Gastrocnemius medialis (tissue), 4 donors: ENCODE data around the gene METAP1. TPM values are rescaled to one million over a fixed set of nuclear protein-coding genes. Genes with fewer than 3 reads are reported as not detected.
A peak's percentile ranks its signal among the peaks of the same experiment; 100 is the strongest.
"Not testable (repeated sequence)": the region's sequence is repeated elsewhere in the genome, so short reads cannot be mapped to it uniquely, and the experiment has no call there.

Experiments used
- ATAC-seq, 2 donors: fragments of 150-250 bp; one replicate each; pipeline ENCODE4 v1.9.1; 2016
- DNase-seq, 2 donors: peaks; one replicate each; pipeline ENCODE4 v3.0.0-alpha.2; 2019
- H3K27ac ChIP-seq, 4 donors: fragments of 200-600 bp; sonication (generic); 1 replicate in 1 of 4; 2 replicates in 3 of 4; pipeline ENCODE4 v1.5.1; 2016 to 2018; ENCODE audit warnings: mild to moderate bottlenecking in 2 of 4, moderate library complexity in 1 of 4
- H3K27me3 ChIP-seq, 3 donors: fragments of 200-600 bp; sonication (generic) in 2 of 3; 1 replicate in 1 of 3; 2 replicates in 2 of 3; pipeline versions ENCODE4 v1.5.1 to v1.6.0; 2016 to 2019; ENCODE audit warnings: mild to moderate bottlenecking in 1 of 3, moderate library complexity in 1 of 3
- H3K36me3 ChIP-seq, 2 donors: fragments of 200-600 bp; sonication (generic) in 1 of 2; one replicate each; pipeline ENCODE4 v1.5.1; 2017 to 2018
- H3K4me1 ChIP-seq, 2 donors: fragments of 200-600 bp; sonication (generic) in 1 of 2; one replicate each; pipeline ENCODE4 v1.5.1; 2016 to 2017; ENCODE audit warnings: mild to moderate bottlenecking in 2 of 2
- H3K4me3 ChIP-seq, 4 donors: fragments of 200-600 bp; sonication (generic) in 3 of 4; 1 replicate in 1 of 4; 2 replicates in 3 of 4; pipeline ENCODE4 v1.5.1; 2016 to 2019; ENCODE audit warnings: mild to moderate bottlenecking in 2 of 4
- H3K9me3 ChIP-seq, 3 donors: fragments of 200-600 bp; sonication (generic) in 2 of 3; 1 replicate in 1 of 3; 2 replicates in 2 of 3; pipeline ENCODE4 v1.5.1; 2016 to 2019
- POLR2A ChIP-seq, 2 donors: fragments of 450-650 bp; IDR thresholded peaks; one replicate each; pipeline ENCODE4 v1.6.1; 2017; ENCODE audit warnings: antibody characterized with exemption in 2 of 2, mild to moderate bottlenecking in 2 of 2, moderate library complexity in 2 of 2
- in situ Hi-C, 4 donors: fragments of 200-750 bp; cut with MboI; loops; one replicate each; pipeline versions ENCODE4 v1.15.0 to v1.8.0; 2017; ENCODE audit warnings: low sequenced_read_pairs in 4 of 4
- intact Hi-C: fragments of 100-400 bp; cut with DNase I; formaldehyde crosslinking; loops from one replicate; pipeline ENCODE4 v1.15.1; 2023; ENCODE audit warnings: low total_unique reads
- total RNA-seq, 4 donors: library from RNA; depleted of rRNA; stranded (reverse); fragments of >200 nt; gene quantifications; one replicate each; pipeline versions ENCODE4 v1.1.0 to v1.2.3, GENCODE V29; 2016
- TF ChIP-seq, protein P1 (sequence below), 5 experiments: fragments of 450-650 bp in 3 of 5; fragments of 200-600 bp in 2 of 5; sonication (generic) in 2 of 5; IDR thresholded peaks in 4 of 5; conservative IDR thresholded peaks in 1 of 5; 1 replicate in 4 of 5; 2 replicates in 1 of 5; pipeline ENCODE4 v1.5.1; 2016 to 2019; ENCODE audit warnings: antibody characterized with exemption in 5 of 5, mild to moderate bottlenecking in 3 of 5, moderate library complexity in 3 of 5

METAP1 gene
- total RNA-seq, 4 donors from 2014 or later: 33.3 to 45.0 (median 37.9) TPM

- ATAC-seq (no peak), DNase-seq (no peak)
- no peaks in the 10 kb centered on the region for H3K9me3 ChIP-seq
- H3K27ac ChIP-seq: no peak overlapping the region
- peaks cover 0 to 3% of the 10 kb centered on the region in 2 donors for H3K4me1 ChIP-seq
- no peak overlapping the region for H3K4me3 ChIP-seq
- H3K36me3 ChIP-seq: no peaks in the 10 kb centered on the region
- intact Hi-C loops: no loop called here
- no peaks in the 10 kb centered on the region for H3K27me3 ChIP-seq
- in situ Hi-C loops: no loop called here
- TF ChIP-seq, protein P1, sequence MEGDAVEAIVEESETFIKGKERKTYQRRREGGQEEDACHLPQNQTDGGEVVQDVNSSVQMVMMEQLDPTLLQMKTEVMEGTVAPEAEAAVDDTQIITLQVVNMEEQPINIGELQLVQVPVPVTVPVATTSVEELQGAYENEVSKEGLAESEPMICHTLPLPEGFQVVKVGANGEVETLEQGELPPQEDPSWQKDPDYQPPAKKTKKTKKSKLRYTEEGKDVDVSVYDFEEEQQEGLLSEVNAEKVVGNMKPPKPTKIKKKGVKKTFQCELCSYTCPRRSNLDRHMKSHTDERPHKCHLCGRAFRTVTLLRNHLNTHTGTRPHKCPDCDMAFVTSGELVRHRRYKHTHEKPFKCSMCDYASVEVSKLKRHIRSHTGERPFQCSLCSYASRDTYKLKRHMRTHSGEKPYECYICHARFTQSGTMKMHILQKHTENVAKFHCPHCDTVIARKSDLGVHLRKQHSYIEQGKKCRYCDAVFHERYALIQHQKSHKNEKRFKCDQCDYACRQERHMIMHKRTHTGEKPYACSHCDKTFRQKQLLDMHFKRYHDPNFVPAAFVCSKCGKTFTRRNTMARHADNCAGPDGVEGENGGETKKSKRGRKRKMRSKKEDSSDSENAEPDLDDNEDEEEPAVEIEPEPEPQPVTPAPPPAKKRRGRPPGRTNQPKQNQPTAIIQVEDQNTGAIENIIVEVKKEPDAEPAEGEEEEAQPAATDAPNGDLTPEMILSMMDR (IDR thresholded peaks at IDR 0.05 in 4 of 5, conservative IDR thresholded peaks at IDR 0.05 in 1 of 5): no peak
- no peak for TF ChIP-seq POLR2A (IDR thresholded peaks at IDR 0.05)
Observed at GRCh38 chr4:99013884-99014523, 18.5 kb downstream of the METAP1 start.

DNA sequence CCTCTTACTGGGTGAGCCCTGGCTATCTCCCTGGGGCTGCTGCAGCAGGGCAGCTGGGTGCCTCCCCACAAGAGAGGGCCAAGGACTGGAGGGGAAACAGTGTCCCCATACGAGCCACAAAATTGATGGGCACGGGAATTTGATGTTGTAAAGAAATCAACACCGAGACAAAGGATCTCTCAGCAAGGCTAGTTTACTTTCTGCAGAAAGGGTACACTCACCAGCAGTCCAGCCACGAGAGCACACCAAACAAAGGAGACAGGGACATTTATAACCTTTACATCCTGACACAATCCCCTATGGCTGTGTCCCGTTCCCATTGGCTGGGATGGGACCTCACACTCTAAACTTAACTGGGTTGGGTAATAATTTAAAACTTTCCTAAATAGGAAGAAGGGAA is 25.9 kb downstream of the METAP1 start:
- Histone ChIP-seq H3K9me3 (no peaks in the 10 kb centered on the region), H3K27me3 (no peaks in the 10 kb centered on the region), H3K36me3 (no peaks in the 10 kb centered on the region), H3K27ac (no peak overlapping the region), H3K4me3 (no peak overlapping the region), H3K4me1 (peaks cover 11% of the 10 kb centered on the region in 2 donors)
- DNase-seq: no peak
- intact Hi-C loops: no loop called here
- in situ Hi-C loops: no loop called here
- TF ChIP-seq, protein P1 (IDR thresholded peaks at IDR 0.05 in 4 of 5, conservative IDR thresholded peaks at IDR 0.05 in 1 of 5): no peak
- no peak for TF ChIP-seq POLR2A (IDR thresholded peaks at IDR 0.05)
- ATAC-seq: no peak

- Histone ChIP-seq H3K27me3 (no peaks in the 10 kb centered on the region), H3K27ac (no peak overlapping the region), H3K36me3 (no peaks in the 10 kb centered on the region), H3K9me3 (no peaks in the 10 kb centered on the region), H3K4me3 (no peak overlapping the region), H3K4me1 (peaks cover 11% of the 10 kb centered on the region in 2 donors)
- TF ChIP-seq, protein P1 (IDR thresholded peaks at IDR 0.05 in 4 of 5, conservative IDR thresholded peaks at IDR 0.05 in 1 of 5): no peak
- no peak for TF ChIP-seq POLR2A (IDR thresholded peaks at IDR 0.05)
- DNase-seq (no peak), ATAC-seq (no peak)
- intact Hi-C loops (no loop called here), in situ Hi-C loops (no loop called here)
Observed at GRCh38 chr4:99022566-99022965, 27.0 kb downstream of the METAP1 start.

- intact Hi-C loops, H3K27me3 ChIP-seq, in situ Hi-C loops: not testable (repeated sequence)
Observed at GRCh38 chr4:99023800-99024251, 28.3 kb downstream of the METAP1 start.

DNA sequence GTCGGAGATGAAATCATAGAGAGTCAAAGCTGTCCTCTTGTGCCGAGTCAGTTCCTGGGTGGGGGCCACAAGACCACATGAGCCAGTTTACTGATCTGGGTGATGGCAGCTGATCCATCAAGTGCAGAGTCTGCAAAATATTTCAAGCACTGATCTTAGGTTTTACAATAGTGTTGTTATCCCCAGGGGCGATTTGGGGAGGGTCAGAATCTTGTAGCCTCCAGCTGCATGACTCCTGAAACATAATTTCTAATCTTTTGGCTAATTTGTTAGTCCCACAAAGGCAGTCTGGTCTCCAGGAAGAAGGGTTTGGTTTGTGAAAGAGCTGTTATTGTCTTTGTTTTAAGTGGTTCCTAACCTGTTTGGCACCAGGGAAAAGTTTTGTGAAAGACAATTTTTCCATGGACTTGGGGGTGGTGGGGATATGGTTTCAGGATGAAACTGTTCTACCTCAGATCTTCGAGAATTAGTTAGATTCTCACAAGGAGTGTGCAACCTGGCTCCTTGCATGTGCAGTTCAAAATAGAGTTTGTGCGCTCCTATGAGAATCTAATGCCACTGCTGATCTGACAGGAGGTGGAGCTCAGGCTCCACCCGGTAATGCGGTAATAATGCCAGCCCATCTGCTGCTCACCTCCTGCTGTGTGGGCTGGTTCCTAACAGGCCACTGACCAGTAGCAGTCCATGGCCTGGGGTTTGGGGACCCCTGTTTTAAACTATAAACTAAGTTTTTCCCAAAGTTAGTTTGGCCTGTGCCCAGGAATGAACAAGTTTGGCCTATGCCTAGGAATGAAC is 29.2 kb downstream of the METAP1 start:
- H3K27me3 ChIP-seq: no peaks in the 10 kb centered on the region
- no peak for DNase-seq
- ATAC-seq: peak; percentile 50 to 70

More at GRCh38 chr4:99023800-99024251, 28.3 kb downstream of the METAP1 start:
- H3K9me3 ChIP-seq, H3K27ac ChIP-seq, ATAC-seq, DNase-seq, H3K36me3 ChIP-seq, H3K4me3 ChIP-seq: not testable (repeated sequence)
- H3K4me1 ChIP-seq: peaks cover 11% of the 10 kb centered on the region in 2 donors

More for the DNA sequence above, 29.2 kb downstream of the METAP1 start:
- intact Hi-C loops: no loop called here
- Histone ChIP-seq H3K4me3 (no peak overlapping the region), H3K4me1 (peaks cover 11% of the 10 kb centered on the region in 2 donors), H3K36me3 (no peaks in the 10 kb centered on the region), H3K27ac (no peak overlapping the region), H3K9me3 (no peaks in the 10 kb centered on the region)
- no peak for TF ChIP-seq POLR2A (IDR thresholded peaks at IDR 0.05)
- TF ChIP-seq, protein P1 (IDR thresholded peaks at IDR 0.05 in 4 of 5, conservative IDR thresholded peaks at IDR 0.05 in 1 of 5): no peak
- in situ Hi-C loops: no loop called here
